GM12873 (cell line): Measurements from ENCODE around the gene GPRC5C.

Experiments used
- CTCF ChIP-seq: IDR thresholded peaks from 2 replicates; pipeline ENCODE4 v1.5.1; 2012; ENCODE audit warnings: low read depth, mild to moderate bottlenecking, moderate library complexity, low read length, control low read depth; ENCODE audit not compliant: insufficient read depth; ENCODE audit errors: missing control alignments

Gene GPRC5C

DNA sequence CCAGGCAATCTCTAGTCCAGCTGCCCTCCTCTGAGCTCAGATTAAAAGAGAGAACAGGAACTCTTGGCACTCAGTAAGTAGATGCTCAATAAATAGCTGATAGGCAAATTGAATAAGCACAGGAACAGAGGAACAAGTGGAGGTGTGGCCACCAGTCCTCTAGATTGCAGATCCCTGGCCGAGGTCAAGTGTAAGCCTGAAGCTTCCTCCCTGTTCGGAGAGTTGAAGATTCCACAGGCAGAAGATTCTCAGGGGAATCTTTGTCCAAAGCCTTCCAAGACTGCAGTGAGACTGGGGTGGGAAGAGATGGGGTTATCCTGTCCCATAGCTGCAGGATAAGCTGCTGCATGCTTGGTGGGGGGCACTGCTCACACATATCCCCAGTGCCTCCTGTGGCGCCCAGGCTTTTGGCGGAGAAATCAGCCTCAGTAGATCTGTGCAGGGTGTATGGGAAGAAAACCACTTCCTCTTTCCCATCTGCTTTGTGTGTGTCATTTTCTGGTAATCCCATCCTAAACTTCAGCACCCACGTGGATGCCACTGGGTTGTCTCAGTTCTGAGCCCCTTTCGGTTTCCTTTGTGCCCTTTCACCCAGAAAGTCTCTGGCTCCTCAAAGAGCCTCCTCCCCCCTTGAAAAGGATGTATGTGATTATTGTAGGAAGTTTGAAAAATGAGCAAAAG, 46.7 kb downstream of the GPRC5C start:
- no peak for TF ChIP-seq CTCF

DNA sequence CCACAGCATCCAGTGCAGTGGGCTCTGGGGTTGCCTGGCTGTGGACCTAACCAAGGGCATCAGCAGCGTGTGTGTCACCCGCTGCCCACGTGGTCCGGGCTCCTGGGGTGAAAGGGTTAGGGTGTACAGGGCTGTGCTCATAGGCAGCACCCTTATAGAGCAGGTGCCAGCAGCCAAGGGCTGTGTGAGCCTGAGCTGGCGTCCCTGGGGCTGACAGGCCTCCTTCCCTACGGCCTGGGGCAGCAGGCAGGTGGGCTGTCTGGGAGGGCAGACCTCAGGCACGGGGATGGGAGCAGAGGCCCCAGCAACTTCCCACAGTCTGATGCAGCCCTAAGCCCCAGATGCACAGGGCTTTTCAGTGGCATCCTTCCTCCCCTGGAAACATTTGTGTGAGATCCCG, 48.4 kb downstream of the GPRC5C start:
- no peak for TF ChIP-seq CTCF

DNA sequence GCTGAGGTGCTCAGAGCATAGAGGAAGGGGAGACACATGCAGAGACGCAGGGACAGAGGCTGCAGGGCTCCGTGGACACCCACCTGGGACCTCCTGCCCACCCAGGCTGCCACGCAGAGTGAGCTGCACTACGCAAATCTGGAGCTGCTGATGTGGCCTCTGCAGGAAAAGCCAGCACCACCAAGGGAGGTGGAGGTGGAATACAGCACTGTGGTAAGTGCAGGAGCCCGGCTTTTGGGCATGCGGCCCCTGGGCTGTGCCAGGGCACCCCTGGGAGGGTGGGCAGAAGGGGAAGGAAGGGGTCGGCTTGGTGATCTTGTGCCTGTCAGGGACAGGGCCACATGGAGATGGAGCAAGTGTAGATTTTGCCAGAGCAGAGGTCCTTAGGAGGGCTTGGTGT, 49.7 kb downstream of the GPRC5C start:
- TF ChIP-seq CTCF, result no peak

- TF ChIP-seq CTCF, result no peak
Observed at GRCh38 chr17:74484066-74484465, 52.2 kb downstream of the GPRC5C start.

DNA sequence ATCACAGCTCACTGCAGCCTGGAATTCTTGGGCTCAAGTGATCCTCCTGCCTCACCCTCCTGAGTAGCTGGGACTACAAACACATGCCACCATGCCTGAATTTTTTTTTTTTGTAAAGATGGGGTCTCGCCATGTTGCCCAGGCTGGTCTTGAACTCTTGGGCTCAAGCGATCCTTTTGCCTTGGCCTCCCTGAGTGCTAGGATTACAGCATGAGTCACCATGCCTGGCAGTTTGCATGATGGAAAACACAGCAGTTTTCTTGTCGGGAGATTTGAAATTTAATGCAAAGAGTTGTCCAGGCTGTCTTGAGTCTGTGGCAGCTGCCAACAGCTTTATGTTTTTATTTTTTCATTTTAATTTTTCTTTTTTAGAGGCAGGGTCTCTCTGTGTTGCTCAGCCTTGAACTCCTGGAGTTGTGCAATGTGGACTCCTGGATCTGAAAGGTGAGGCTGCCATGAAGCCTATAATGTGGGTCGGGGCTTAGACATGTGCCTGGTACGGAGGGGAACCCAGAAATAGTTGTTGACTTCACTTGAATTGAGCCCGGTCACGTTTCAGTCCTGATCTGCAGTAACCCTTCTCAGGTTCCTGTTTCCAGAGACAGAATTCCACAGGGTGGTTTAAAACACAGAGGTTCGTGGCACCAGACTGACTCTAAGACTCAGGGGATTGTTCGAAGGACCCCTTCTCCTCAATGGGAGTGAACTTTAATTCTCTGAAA, 53.3 kb downstream of the GPRC5C start:
- TF ChIP-seq CTCF, result no peak

DNA sequence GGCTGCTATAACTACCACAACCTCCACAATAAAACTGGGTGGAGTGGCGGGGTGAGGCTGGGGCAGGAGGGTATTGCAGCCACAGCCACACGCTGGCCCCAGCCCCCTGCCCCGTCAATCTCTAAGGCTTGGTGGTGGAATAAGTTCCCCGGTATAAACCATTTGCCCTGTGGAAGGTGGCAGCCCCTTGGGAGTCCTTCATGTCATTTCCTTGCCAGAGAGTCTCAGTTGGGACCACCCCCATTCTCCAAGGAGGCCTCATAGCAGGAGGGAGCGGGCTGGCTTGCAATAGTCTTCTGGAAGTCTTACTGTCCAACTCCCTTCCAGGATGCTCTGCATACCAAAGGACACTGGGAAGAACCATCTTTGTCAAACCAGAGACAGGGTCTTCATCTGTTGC, 54.0 kb downstream of the GPRC5C start:
- no peak for TF ChIP-seq CTCF

- no peak for TF ChIP-seq CTCF
Observed at GRCh38 chr17:74490716-74491115, 58.8 kb downstream of the GPRC5C start.
